Adrenal gland (tissue), 12 donors: ENCODE results near the gene C18orf63. TPM values are rescaled to one million over a fixed set of nuclear protein-coding genes. Genes with fewer than 3 reads are reported as not detected.

Experiments
- DNase-seq, 7 donors: peaks; one replicate each; pipeline ENCODE4 v3.0.0-alpha.2; 2019 to 2020
- H3K27ac ChIP-seq, 5 donors: fragments of 200-600 bp; sonication (generic) in 4 of 5; 1 replicate in 3 of 5; 2 replicates in 2 of 5; pipeline versions ENCODE4 v1.5.1 to v1.8.0; 2016 to 2020; ENCODE audit warnings: mild to moderate bottlenecking in 1 of 5
- H3K27me3 ChIP-seq: fragments of 200-600 bp; 2 replicates; pipeline ENCODE4 v1.8.0; 2021
- H3K36me3 ChIP-seq, 2 donors: fragments of 200-600 bp; replicated peaks in 1 of 2; 1 replicate in 1 of 2; 2 replicates in 1 of 2; pipeline versions ENCODE4 v1.5.1 to v1.8.0; 2018 to 2022
- H3K4me1 ChIP-seq, 2 donors: fragments of 200-600 bp; replicated peaks in 1 of 2; 1 replicate in 1 of 2; 2 replicates in 1 of 2; pipeline versions ENCODE4 v1.5.1 to v1.8.0; 2018 to 2021
- H3K4me3 ChIP-seq, 4 donors: fragments of 200-600 bp; sonication (generic) in 3 of 4; one replicate each; pipeline ENCODE4 v1.5.1; 2016 to 2018
- H3K9me3 ChIP-seq, 3 donors: fragments of 200-600 bp; sonication (generic) in 1 of 3; replicated peaks in 1 of 3; 1 replicate in 2 of 3; 2 replicates in 1 of 3; pipeline versions ENCODE4 v1.5.1 to v1.8.0; 2016 to 2021
- CTCF ChIP-seq, 6 experiments: fragments of 450-650 bp in 4 of 6; fragments of 200-600 bp in 2 of 6; sonication (generic) in 1 of 6; IDR thresholded peaks; 1 replicate in 5 of 6; 2 replicates in 1 of 6; pipeline versions ENCODE4 v1.5.1 to v1.8.0; 2016 to 2021; ENCODE audit warnings: antibody characterized with exemption in 6 of 6, mild to moderate bottlenecking in 2 of 6, moderate library complexity in 1 of 6
- POLR2A ChIP-seq, 2 donors: fragments of 450-650 bp; IDR thresholded peaks; one replicate each; pipeline ENCODE4 v1.6.1; 2017; ENCODE audit warnings: antibody characterized with exemption in 2 of 2, mild to moderate bottlenecking in 2 of 2, moderate library complexity in 1 of 2
- WGBS, 4 donors: extraction: QIAGEN DNeasy Blood & Tissue Kit in 2 of 4; methylation state at CpG; one replicate each; pipeline versions ENCODE4 v1.1.5 to v1.1.7; 2013 to 2017; 5-methylcytosine and 5-hydroxymethylcytosine counted together
- intact Hi-C, 2 donors: fragments of 100-400 bp; cut with DNase I; formaldehyde crosslinking; loops; one replicate each; pipeline versions ENCODE4 v1.14.1 to v1.15.0; 2022 to 2023
- polyA plus RNA-seq, 3 donors: library from polyadenylated mRNA; stranded (reverse); fragments of 200-250 nt in 2 of 3; fragments of 350-450 nt in 1 of 3; fragmentation: Illumina TruSeq in 1 of 3; extraction: RNeasy Lipid Tissue Mini Kit (QIAGEN cat#74804) in 1 of 3; gene quantifications; one replicate each; pipeline ENCODE4 v1.2.3, GENCODE V29; 2013 to 2014
- total RNA-seq, 9 donors: library from RNA; depleted of rRNA in 4 of 9; stranded (reverse); fragments of >200 nt in 4 of 9; fragments of 120-200 nt in 1 of 9; fragmentation: NEBNext Ultra II Directional in 1 of 9; extraction: Animal tissue kit (Norgen Biotek cat#: 25700) in 1 of 9; gene quantifications; one replicate each; pipeline versions ENCODE4 v1.1.0 to v1.2.4, GENCODE V29; 2013 to 2023
- donor health status: healthy with polysubstance abuse.
- donor health status: Bipolar disorder and iron deficiency.
- donor health status: DM: yes; HTN: yes; CAD: no.
- donor health status: DM: no; HTN: no; CAD: no.
- donor health status: DM: no; HTN: no; CAD: no.
- donor health status: DM: yes; HTN: yes; CAD: no.

The C18orf63 gene
- total and polyA plus RNA-seq, 12 donors: under 0.01 TPM; not detected in 11

- Histone ChIP-seq H3K36me3 (no peaks in the 10 kb centered on the region), H3K4me1 (no peaks in the 10 kb centered on the region), H3K27ac (no peak overlapping the region), H3K4me3 (no peak overlapping the region), H3K9me3 (no peaks in the 10 kb centered on the region), H3K27me3 (no peaks in the 10 kb centered on the region)
- no peak for TF ChIP-seq POLR2A (IDR thresholded peaks at IDR 0.05)
- no peak for TF ChIP-seq CTCF (IDR thresholded peaks at IDR 0.05)
- intact Hi-C loops: no loop called here
- no peak for DNase-seq
Observed at GRCh38 chr18:74334242-74334893, 18.7 kb downstream of the C18orf63 start.

GRCh38 chr18:74336656-74337055 is 21.0 kb downstream of the C18orf63 start:
- no peaks in the 10 kb centered on the region for H3K9me3 ChIP-seq
- DNase-seq: no peak
- TF ChIP-seq CTCF (IDR thresholded peaks at IDR 0.05): no peak
- no peak for TF ChIP-seq POLR2A (IDR thresholded peaks at IDR 0.05)
- H3K27me3 ChIP-seq: no peaks in the 10 kb centered on the region
- no peak overlapping the region for H3K27ac ChIP-seq
- H3K4me1 ChIP-seq: no peaks in the 10 kb centered on the region
- no peaks in the 10 kb centered on the region for H3K36me3 ChIP-seq
- H3K4me3 ChIP-seq: no peak overlapping the region
- intact Hi-C loops: loop anchor here in 1 of 2 donors (5.0 kb wide), 1 partner anchor 134 kb away; no protein-coding TSS in a partner anchor

GRCh38 chr18:74337155-74337911 is 21.7 kb downstream of the C18orf63 start:
- Histone ChIP-seq H3K9me3 (no peaks in the 10 kb centered on the region), H3K4me3 (no peak overlapping the region), H3K4me1 (no peaks in the 10 kb centered on the region), H3K27ac (no peak overlapping the region), H3K36me3 (no peaks in the 10 kb centered on the region), H3K27me3 (no peaks in the 10 kb centered on the region)
- WGBS, 4 donors: 67 to 71% (median 70%) methylated on average over 5 of the region's 5 CpGs
- no peak for DNase-seq
- intact Hi-C loops: loop anchor here in 1 of 2 donors (5.0 kb wide), 1 partner anchor 135 kb away; no protein-coding TSS in a partner anchor
- no peak for TF ChIP-seq CTCF (IDR thresholded peaks at IDR 0.05)

GRCh38 chr18:74337912-74338309 is 22.3 kb downstream of the C18orf63 start:
- intact Hi-C loops: loop anchor here in 1 of 2 donors (5.0 kb wide), 1 partner anchor 136 kb away; no protein-coding TSS in a partner anchor
- no peaks in the 10 kb centered on the region for H3K4me1 ChIP-seq
- TF ChIP-seq CTCF (IDR thresholded peaks at IDR 0.05) (no peak), POLR2A (IDR thresholded peaks at IDR 0.05) (no peak)
- H3K4me3 ChIP-seq: no peak overlapping the region
- H3K27me3 ChIP-seq: no peaks in the 10 kb centered on the region
- no peaks in the 10 kb centered on the region for H3K9me3 ChIP-seq
- no peaks in the 10 kb centered on the region for H3K36me3 ChIP-seq
- no peak overlapping the region for H3K27ac ChIP-seq
- no peak for DNase-seq
- 85 to 88% (median 87%) methylated on average over 1 of the region's 1 CpG for WGBS, 4 donors
